ENCODE data around the gene RSRC1.
"Not testable (repeated sequence)": the region's sequence is repeated elsewhere in the genome, so short reads cannot be mapped to it uniquely, and the experiment has no call there.

The RSRC1 gene

DNA sequence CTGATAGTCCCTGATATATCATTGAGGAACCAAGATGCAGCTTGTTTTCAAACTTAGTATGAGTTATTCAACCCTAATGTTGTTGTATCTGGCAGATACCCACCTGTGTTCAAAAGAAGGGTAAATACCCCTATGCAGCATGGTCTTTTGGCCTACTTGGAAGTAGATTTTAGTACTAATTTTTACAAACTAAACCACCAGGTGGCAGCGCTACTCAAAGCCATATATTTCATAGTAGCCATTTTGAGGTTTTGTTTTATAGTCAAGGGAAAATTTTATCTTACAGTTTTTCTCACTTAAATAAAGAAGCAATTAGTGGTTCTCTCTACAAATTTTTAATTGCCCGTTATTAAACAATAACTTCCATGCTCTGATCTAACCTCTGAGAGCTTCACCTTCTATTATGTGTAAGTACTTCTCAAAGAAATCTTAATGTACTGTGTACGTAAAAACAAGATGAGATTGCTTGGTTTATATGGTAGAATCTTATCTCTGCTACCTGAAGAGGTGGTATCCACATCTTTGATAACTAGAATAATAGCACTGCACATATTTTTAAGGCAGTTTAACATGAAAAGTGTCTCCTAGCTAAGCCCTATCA lies 429.6 kb downstream of the RSRC1 start:
- no peak for ATAC-seq

DNA sequence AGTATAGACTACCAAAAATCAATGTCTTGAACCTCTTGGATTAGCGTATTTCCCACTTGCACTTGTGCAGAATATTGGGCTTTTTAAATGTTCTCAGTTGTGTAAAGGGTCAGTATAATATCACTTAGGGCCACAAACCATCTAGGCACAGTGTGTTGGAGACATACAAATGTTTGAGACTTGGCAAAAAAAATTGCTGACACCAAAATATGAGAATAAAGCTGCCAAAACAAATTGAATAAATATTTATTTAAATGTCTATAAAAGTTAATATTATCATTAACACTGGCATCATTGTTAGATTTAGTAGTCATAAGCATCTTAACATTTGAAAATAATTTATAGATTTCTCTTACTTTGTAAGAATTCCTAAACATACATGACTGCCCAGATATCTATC lies 430.2 kb downstream of the RSRC1 start:
- ATAC-seq: no peak

DNA sequence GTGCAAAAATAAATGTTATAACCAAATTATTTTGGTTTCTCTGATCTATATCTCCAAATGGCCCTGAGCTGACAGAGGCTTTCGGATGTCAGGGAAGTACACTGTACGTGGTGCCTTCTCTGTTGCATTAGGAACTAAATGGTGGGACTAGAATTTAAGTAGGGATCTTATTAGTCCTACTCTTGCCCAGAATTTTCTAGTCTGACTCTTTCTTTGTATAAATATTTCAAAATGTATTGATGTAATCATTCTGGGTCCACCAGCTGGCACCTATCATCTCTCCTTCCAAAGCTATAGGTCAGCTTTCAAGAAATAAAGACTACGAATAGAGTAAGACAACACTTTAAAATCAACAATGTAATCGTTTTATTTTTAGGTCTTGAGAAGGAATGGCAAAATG lies 438.8 kb downstream of the RSRC1 start:
- no peak for ATAC-seq

DNA sequence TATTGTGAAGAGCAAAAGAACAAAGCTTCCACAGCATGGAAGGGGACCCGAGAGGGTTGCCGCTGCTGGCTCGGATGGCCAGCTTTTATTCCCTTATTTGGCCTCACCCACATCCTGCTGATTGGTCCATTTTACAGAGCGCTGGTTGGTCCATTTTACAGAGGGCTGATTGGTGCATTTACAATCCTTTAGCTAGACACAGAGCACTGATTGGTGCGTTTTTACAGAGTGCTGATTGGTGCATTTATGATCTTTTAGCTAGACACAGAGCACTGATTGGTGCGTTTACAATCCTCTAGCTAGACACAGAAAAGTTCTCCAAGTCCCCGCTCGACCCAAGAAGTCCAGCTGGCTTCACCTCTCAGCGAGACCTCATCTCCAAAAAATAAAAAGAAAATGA lies 440.0 kb downstream of the RSRC1 start:
- ATAC-seq: not testable (repeated sequence)

DNA sequence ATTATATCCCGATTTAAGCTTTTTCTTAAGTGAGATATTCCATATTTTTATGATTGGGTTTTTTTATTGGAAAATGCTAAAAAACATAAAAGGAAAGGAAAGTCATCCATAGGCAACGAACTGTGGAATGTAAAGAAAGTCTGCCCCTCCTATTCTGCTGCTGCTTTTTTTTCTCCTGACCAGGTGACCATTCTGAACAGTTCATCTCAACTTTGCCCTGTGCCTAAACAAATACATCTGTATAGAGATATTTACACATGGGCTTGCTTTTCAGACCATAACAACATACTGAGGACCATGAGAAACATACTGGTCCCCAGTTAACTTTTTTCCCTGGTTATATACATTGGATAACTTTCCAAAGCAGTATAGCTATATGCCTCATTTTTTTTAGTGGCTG lies 442.2 kb downstream of the RSRC1 start:
- ATAC-seq: no peak

DNA sequence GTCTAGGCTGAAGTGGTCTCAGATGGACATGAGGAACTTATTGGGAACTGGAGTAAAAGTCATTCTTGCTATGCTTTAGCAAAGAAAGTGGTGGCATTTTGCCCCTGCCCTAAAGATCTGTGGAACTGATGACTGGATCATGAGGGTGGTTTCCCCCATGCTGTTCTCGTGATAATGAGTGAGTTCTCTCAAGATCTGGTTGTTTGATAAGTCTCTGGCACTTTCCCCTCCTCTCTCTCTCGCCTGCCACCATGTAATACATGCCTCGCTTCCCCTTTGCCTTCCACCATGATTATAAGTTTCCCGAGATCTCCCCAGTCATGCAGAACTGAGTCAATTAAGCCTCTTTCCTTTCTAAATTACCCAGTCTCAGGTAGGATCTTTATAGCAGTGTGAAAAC lies 449.6 kb downstream of the RSRC1 start:
- ATAC-seq: peak in 1 of 2 donors; percentile 27

DNA sequence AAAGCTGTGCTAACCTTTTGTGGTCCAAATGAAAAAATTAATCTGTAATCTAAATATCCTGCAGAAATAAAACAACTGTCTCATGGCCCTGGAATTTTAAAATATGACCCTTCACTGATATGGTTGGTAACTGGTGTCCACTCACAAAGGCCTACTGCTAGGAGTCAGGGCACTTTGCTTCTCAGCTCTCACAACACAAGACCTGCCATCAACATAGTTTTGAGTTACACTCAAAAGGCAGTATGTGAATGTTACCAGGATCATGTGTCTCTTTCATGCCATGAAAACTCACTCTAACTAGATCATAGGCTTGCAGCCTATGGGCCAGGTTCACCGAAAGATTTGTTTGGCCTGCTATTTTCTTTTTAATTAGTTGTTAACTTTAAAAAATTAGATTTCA lies 451.1 kb downstream of the RSRC1 start:
- no peak for ATAC-seq

DNA sequence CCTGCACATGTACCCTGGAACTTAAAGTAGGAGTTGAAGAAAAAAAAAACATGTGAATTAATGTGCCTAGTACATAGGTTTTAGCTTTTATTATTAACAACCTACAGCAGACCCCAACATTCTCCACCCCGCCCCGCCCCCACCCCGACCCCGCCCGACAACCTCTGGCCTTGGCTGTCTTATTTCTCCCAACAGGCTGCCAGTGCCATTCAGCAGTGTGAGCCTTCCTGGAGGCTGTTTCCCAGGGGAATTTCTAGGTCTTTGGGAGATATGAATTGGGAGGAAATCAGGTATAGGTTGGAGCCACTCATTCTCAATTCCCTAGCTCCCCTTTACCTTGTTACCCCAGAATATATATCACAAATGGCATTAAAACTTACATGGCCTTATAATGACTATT lies 452.8 kb downstream of the RSRC1 start:
- no peak for ATAC-seq

DNA sequence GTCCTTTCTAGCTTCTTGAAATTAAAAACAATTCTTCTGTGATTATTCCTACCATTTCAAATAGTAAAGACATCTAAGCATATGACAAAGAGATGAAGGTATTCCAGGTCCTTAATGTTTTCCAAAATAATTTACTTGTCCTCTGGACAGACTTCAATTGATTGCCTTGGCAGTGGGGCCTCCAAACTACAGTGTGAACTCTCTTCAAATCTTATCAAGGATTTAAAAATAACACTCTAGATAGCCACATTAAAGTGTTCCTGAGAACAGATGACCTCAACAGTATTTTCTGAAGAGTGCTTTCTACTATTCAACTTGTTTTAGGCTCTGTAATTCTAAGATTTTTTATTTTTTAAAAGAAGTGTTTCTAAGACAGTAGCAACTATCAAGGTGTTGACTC lies 453.2 kb downstream of the RSRC1 start:
- ATAC-seq: no peak

DNA sequence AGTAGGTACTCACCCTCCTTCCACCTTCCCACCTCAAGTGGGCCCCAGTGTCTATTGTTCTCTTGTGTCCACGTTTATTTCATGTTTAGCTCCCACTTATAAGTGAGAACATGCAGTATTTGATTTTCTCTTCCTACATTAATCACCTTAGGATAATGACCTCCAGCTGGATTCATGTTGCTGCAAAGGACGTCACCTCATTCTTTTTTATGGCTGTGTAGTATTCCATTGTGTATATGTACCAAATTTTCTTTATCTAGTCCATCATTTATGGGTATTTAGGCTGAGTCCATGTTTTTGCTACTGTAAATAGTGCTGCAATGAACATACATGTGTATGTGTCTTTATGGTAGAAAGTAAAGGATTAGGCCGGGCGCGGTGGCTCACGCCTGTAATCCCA lies 455.2 kb downstream of the RSRC1 start:
- ATAC-seq: no peak

DNA sequence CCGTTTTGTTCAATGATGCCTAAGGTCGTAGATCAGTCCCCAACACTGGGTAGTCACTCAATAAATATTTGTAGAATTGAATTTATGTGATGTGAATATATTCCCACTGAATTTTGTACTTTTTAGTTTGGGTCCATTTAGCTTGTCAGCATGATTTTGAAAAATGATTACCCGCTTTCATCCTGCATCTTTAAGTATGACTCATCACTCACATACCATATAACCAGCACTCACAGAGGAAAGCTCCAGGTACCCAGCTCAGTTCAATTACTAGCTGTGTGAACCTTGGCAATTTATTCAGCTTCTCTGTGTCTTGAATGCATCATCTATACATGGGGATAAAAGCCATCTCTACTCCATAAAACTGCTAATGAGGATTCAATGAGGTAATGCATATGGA lies 458.9 kb downstream of the RSRC1 start:
- ATAC-seq: no peak

DNA sequence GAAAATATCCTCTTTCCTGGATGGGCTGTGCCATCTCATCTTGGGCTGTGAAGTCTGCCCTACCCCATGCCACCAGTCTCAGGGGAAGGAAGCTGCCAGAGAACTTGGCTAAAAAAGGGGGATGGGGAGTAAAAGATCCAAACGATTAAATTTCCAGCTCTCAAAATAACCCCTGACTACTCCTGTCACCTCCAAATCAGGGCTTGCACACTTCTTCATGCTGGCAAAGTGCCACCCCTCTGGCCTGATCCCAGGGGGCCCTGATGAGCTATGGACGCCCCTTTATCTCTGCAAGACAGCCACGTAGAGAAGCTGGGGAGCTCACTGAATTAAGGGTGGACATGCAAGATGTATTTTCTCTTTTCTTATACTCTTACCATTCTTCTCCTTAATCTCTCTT lies 459.9 kb downstream of the RSRC1 start:
- no peak for ATAC-seq

DNA sequence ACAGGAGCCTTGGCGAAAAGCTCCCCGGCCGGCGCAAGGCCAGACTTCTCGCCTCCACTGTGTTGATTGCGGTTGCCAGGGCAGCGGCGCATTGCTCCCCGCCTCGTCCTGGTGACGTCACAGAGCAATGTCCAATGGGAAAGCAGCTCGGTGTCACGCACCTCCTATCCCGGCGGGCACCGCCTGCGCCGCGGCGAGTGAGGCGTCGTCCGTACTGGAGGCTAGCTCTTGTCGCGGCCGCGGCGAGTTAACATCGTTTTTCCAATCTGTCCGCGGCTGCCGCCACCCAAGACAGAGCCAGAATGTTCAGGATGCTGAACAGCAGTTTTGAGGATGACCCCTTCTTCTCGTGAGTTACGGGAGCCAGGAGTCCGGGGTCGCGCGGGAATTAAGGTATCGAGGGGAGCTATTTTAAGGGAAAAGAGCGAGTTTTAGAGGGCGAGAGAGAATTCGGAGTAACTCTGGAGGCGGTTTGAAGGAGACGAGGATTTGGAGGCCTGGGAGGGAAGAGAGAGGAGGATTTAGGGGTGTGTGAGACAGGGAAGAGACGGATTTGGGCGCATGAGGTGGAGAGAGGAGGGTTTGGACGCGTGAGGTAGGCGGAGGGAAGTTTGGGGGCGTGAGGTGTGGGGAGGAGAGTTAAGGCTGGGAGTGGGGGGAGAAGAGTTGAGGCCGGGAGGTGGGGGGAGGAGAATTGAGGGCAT lies 461.3 kb downstream of the RSRC1 start, which contains the start of gene MLF1:
MLF1 (plus strand) TSS at position 196 of the 704 bp plus-strand sequence; CDS start at position 303, 107 bp downstream.
- peak; percentile 99 for ATAC-seq

DNA sequence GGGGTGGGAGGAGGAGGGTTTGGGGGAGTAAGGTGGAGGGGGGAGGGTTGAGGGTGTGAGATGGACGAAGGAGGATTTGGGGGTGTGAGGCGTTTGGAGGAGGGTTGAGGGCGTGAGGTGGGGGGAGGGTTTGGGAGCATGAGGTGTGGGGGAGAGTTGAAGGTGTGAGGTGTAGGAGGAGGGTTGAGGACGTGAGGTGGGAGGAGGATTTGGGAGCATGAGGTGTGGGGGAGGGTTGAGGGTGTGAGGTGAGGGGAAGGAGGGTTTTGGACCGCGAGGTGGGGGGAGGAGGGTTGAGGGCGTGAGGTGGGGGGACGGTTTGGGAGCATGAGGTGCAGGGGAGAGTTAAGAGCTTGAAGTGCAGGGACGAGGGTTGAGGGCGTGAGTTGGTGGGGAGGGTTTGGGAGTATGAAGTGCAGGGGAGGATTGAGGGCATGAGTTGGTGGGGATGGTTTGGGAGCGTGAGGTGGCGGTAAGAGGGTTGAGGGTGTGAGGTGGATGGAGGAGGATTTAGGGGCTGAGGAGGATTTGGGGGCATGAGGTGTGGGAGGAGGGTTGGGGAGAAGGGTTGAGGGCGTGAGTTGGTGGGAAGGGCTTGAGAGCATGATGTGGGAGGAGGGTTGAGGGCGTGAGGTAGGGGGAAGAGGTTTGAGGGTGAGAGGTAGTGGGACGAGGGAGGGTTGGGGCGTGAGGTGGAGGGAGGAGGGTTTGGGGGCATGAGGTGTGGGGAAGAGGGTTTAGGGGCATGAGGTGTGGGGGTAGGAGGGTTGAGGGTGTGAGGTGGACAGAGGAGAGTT lies 462.3 kb downstream of the RSRC1 start:
- ATAC-seq: no peak

DNA sequence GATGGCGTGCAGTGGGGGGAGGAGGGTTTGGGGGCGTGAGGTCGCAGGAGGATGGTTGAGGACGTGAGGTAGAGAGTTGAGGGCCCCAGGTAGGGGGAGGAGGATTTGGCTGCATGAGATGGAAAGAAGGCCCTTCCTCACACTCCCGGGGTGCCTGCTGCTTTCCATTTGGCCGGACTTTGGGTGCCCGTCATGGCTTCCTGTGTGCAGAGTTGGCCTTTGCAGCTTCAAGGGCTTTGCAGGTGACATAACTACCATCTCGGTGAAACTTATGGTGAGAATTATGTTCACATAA lies 462.8 kb downstream of the RSRC1 start:
- no peak for ATAC-seq

DNA sequence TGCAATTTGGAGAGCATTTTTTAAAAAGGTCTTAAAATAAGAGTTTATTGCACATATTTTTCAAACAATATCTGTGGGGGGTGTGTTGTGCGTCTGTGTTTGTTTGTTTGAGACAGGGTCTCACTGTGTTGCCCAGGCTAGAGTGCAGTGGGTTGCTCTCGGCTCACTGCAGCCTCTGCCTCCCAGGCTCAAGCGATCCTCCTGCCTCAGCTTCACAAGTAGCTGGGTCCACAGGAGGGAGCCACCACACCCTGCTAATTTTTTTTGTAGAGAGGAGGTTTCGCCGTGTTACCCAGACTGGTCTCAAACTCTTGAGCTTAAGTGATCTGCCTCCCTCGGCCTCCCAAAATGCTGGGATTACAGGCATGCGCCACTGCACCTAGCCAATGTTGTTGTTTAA lies 463.8 kb downstream of the RSRC1 start:
- ATAC-seq: no peak

DNA sequence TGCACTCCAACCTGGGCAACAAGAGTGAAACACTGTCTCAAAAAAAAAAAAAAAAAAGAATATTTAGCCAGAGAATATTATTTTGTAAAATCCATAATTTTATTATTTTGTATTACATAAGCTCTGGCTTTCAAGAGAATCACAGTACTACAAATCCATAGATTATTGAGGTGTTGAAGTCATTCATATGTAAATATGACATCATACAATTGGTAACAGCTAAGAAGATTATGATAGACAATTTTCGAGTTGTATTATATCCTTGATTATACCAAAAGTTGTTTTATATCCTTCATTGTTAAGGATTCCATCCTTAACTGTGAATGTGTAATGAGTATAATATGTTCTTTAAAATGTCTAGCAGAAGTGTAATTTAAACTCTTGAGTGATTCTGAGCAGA lies 464.8 kb downstream of the RSRC1 start:
- ATAC-seq: no peak

DNA sequence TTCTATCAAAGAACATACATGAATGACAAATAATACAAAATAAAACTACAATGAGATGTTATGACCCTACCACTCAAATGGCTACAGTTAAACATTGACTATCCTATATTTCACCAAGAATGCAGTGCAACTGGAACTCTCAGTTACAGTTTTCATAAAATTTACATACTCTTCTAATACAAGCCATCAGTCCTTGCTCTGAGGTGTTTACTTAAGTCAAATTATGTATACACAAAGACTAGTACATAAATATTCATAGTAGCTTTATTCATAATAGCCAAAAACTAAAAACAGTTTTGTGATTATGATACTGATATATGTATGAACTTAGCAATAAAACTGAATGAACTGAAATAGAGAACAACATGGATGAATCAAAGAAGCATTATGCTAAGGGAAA lies 480.3 kb downstream of the RSRC1 start:
- no peak for ATAC-seq
